Measurements from ENCODE around the gene GJD2.

The GJD2 gene

GRCh38 chr15:34759992-34760391, 5.2 kb upstream of the GJD2 start:
- H3K4me3 ChIP-seq (replicated peaks; ENCODE audit: low read depth, low read length): no peak overlapping the region
- no peak for TF ChIP-seq CTCF (IDR thresholded peaks at IDR 0.05; ENCODE audit: low read depth, low read length, missing control alignments)
- no peak for DNase-seq (ENCODE audit: extremely low read depth, low read depth)

- TF ChIP-seq CTCF (IDR thresholded peaks at IDR 0.05; ENCODE audit: low read depth, low read length, missing control alignments): no peak
- no peak for DNase-seq (ENCODE audit: extremely low read depth, low read depth)
- H3K4me3 ChIP-seq (replicated peaks; ENCODE audit: low read depth, low read length): no peak overlapping the region
Observed at GRCh38 chr15:34759347-34759746, 4.5 kb upstream of the GJD2 start.

- H3K4me3 ChIP-seq (replicated peaks; ENCODE audit: low read depth, low read length): no peak overlapping the region
- TF ChIP-seq CTCF (IDR thresholded peaks at IDR 0.05; ENCODE audit: low read depth, low read length, missing control alignments): no peak
- DNase-seq (ENCODE audit: extremely low read depth, low read depth): no peak
Observed at GRCh38 chr15:34757262-34757661, 2.5 kb upstream of the GJD2 start.

- H3K4me3 ChIP-seq (replicated peaks; ENCODE audit: low read depth, low read length): no peak overlapping the region
- DNase-seq (ENCODE audit: extremely low read depth, low read depth): no peak
- no peak for TF ChIP-seq CTCF (IDR thresholded peaks at IDR 0.05; ENCODE audit: low read depth, low read length, missing control alignments)
Observed at GRCh38 chr15:34755419-34755773, 598 bp upstream of the GJD2 start.

GRCh38 chr15:34754171-34754601, 612 bp downstream of the GJD2 start:
- H3K4me3 ChIP-seq (replicated peaks; ENCODE audit: low read depth, low read length): no peak overlapping the region
- TF ChIP-seq CTCF (IDR thresholded peaks at IDR 0.05; ENCODE audit: low read depth, low read length, missing control alignments): no peak
- no peak for DNase-seq (ENCODE audit: extremely low read depth, low read depth)

GRCh38 chr15:34753236-34753894, 1.4 kb downstream of the GJD2 start:
- DNase-seq (ENCODE audit: extremely low read depth, low read depth): peak; percentile 40
- H3K4me3 ChIP-seq (replicated peaks; ENCODE audit: low read depth, low read length): no peak overlapping the region
- TF ChIP-seq CTCF (IDR thresholded peaks at IDR 0.05; ENCODE audit: low read depth, low read length, missing control alignments): no peak

- H3K4me3 ChIP-seq (replicated peaks; ENCODE audit: low read depth, low read length): no peak overlapping the region
- no peak for DNase-seq (ENCODE audit: extremely low read depth, low read depth)
- TF ChIP-seq CTCF (IDR thresholded peaks at IDR 0.05; ENCODE audit: low read depth, low read length, missing control alignments): no peak
Observed at GRCh38 chr15:34749691-34750090, 5.1 kb downstream of the GJD2 start.
